WI38 (cell line): ENCODE measurements around the gene RLBP1.

Experiments used
- H3K4me3 ChIP-seq: 2 replicates; pipeline ENCODE4 v1.5.1; 2011; ENCODE audit warnings: low read depth, mild to moderate bottlenecking, control low read depth, low read length
- CTCF ChIP-seq: IDR thresholded peaks from 2 replicates; pipeline ENCODE4 v1.5.1; 2012; ENCODE audit warnings: low read depth, mild to moderate bottlenecking, control low read depth, low read length

Gene RLBP1

GRCh38 chr15:89203705-89204273 lies 17.6 kb downstream of the RLBP1 start:
- no peak for TF ChIP-seq CTCF

GRCh38 chr15:89201465-89202005 lies 19.8 kb downstream of the RLBP1 start:
- no peak overlapping the region for H3K4me3 ChIP-seq
- no peak for TF ChIP-seq CTCF

More at GRCh38 chr15:89203705-89204273, 17.6 kb downstream of the RLBP1 start:
- no peak overlapping the region for H3K4me3 ChIP-seq

- no peak for TF ChIP-seq CTCF
These were observed 21.2 kb downstream of the RLBP1 start for GRCh38 chr15:89200182-89200581.

GRCh38 chr15:89199746-89200145 lies 21.6 kb downstream of the RLBP1 start:
- no peak overlapping the region for H3K4me3 ChIP-seq
- TF ChIP-seq CTCF: no peak

More at GRCh38 chr15:89200182-89200581, 21.2 kb downstream of the RLBP1 start:
- no peak overlapping the region for H3K4me3 ChIP-seq

GRCh38 chr15:89198934-89199333 lies 22.4 kb downstream of the RLBP1 start:
- TF ChIP-seq CTCF: no peak
- H3K4me3 ChIP-seq: no peak overlapping the region

GRCh38 chr15:89198196-89198595 lies 23.2 kb downstream of the RLBP1 start:
- TF ChIP-seq CTCF: no peak
- H3K4me3 ChIP-seq: no peak overlapping the region

- no peak for TF ChIP-seq CTCF
- H3K4me3 ChIP-seq: no peak overlapping the region
These were observed 23.8 kb downstream of the RLBP1 start for GRCh38 chr15:89197503-89197971.
